SH-SY5Y (cell line): ENCODE measurements around the gene TMEM132C.

Experiments
- GATA2 ChIP-seq: IDR thresholded peaks from 2 replicates; pipeline ENCODE4 v1.6.1; 2011; ENCODE audit warnings: mild to moderate bottlenecking, low read depth, low read length
- GATA3 ChIP-seq: IDR thresholded peaks from 2 replicates; pipeline ENCODE4 v1.6.1; 2011; ENCODE audit warnings: low read depth, mild to moderate bottlenecking, low read length, moderate library complexity

GRCh38 chr12:128328961-128329360 lies 62.0 kb downstream of the TMEM132C start:
- TF ChIP-seq GATA2 (no peak), GATA3 (no peak)
